Measurements from ENCODE around the gene TBK1.
A peak's percentile ranks its signal among the peaks of the same experiment; 100 is the strongest.

The TBK1 gene

GRCh38 chr12:64450711-64451486 lies 1.0 kb upstream of the TBK1 start:
- peak overlapping the region; percentile 93 to 94 for H3K4me3 ChIP-seq (replicated peaks in 1 of 2; ENCODE audit: low read depth in 2 of 2, low read length in 2 of 2)
- peak; percentile 16 to 31 for DNase-seq (ENCODE audit: low read depth in 2 of 2)
- TF ChIP-seq CTCF (IDR thresholded peaks at IDR 0.05; ENCODE audit: low read depth, low read length), result no peak

- peak overlapping the region; percentile 93 to 94 for H3K4me3 ChIP-seq (replicated peaks in 1 of 2; ENCODE audit: low read depth in 2 of 2, low read length in 2 of 2)
- TF ChIP-seq CTCF (IDR thresholded peaks at IDR 0.05; ENCODE audit: low read depth, low read length), result no peak
- peak; percentile 85 to 94 for DNase-seq (ENCODE audit: low read depth in 2 of 2)
Measured at GRCh38 chr12:64452559-64453329, 824 bp downstream of the TBK1 start.

- no peak for TF ChIP-seq CTCF (IDR thresholded peaks at IDR 0.05; ENCODE audit: low read depth, low read length)
- no peak for DNase-seq (ENCODE audit: low read depth in 2 of 2)
- no peak overlapping the region for H3K4me3 ChIP-seq (replicated peaks in 1 of 2; ENCODE audit: low read depth in 2 of 2, low read length in 2 of 2)
Measured at GRCh38 chr12:64455506-64455905, 3.6 kb downstream of the TBK1 start.

GRCh38 chr12:64456119-64456518 lies 4.2 kb downstream of the TBK1 start:
- DNase-seq (ENCODE audit: low read depth in 2 of 2), result no peak
- no peak for TF ChIP-seq CTCF (IDR thresholded peaks at IDR 0.05; ENCODE audit: low read depth, low read length)
- no peak overlapping the region for H3K4me3 ChIP-seq (replicated peaks in 1 of 2; ENCODE audit: low read depth in 2 of 2, low read length in 2 of 2)

GRCh38 chr12:64457032-64457431 lies 5.1 kb downstream of the TBK1 start:
- TF ChIP-seq CTCF (IDR thresholded peaks at IDR 0.05; ENCODE audit: low read depth, low read length), result no peak
- no peak overlapping the region for H3K4me3 ChIP-seq (replicated peaks in 1 of 2; ENCODE audit: low read depth in 2 of 2, low read length in 2 of 2)
- DNase-seq (ENCODE audit: low read depth in 2 of 2), result peak; percentile 26 to 60

- no peak for TF ChIP-seq CTCF (IDR thresholded peaks at IDR 0.05; ENCODE audit: low read depth, low read length)
- DNase-seq (ENCODE audit: low read depth in 2 of 2), result no peak
- no peak overlapping the region for H3K4me3 ChIP-seq (replicated peaks in 1 of 2; ENCODE audit: low read depth in 2 of 2, low read length in 2 of 2)
Measured at GRCh38 chr12:64457466-64457865, 5.5 kb downstream of the TBK1 start.
